PC-3 (cell line): ENCODE measurements around the gene PGAP2. TPM values are rescaled to one million over a fixed set of nuclear protein-coding genes. Genes with fewer than 3 reads are reported as not detected.

ENCODE experiments used
- ATAC-seq: fragments of 200-7000 bp; cut with Tn5 transposase; 2 replicates; pipeline ENCODE4 v1.9.1; 2020; ENCODE audit warnings: mild to moderate bottlenecking, moderate library complexity
- BruUV-seq: library from RNA; stranded (reverse); fragments of 400-500 nt; replicated peaks from 2 replicates; lab custom pipeline; 2021; lab: Mats Ljungman, UMichigan
- CTCF ChIA-PET: fragments of 300-600 bp; sonication (Branson Sonifier 250); formaldehyde crosslinking; loops from one replicate; lab custom pipeline; 2022; ENCODE audit warnings: antibody characterized with exemption; lab: Charles Lee
- POLR2A ChIA-PET: fragments of 300-600 bp; sonication (Branson Sonifier 250); formaldehyde crosslinking; loops from one replicate; lab custom pipeline; 2022; ENCODE audit warnings: antibody characterized with exemption; ENCODE audit not compliant: unreplicated experiment; lab: Charles Lee
- DNase-seq: peaks from one replicate; pipeline ENCODE4 v3.0.0-alpha.2; 2015
- H2AFZ ChIP-seq: fragments of 300-600 bp; sonication (generic); 2 replicates; pipeline ENCODE4 v1.6.0; 2016; ENCODE audit warnings: antibody characterized with exemption, low read length
- H3F3A ChIP-seq: fragments of 300-600 bp; sonication (generic); one replicate; pipeline ENCODE4 v1.6.0; 2017; ENCODE audit warnings: antibody characterized with exemption, low read length, control low read depth, mild to moderate bottlenecking; ENCODE audit not compliant: unreplicated experiment
- H3K27ac ChIP-seq: fragments of 300-600 bp; sonication (generic); 2 replicates; pipeline ENCODE4 v1.5.1; 2016; ENCODE audit warnings: mild to moderate bottlenecking, low read length
- H3K27me3 ChIP-seq: fragments of 300-600 bp; sonication (generic); 2 replicates; pipeline ENCODE4 v1.6.1; 2016; ENCODE audit warnings: low read length, mixed read lengths
- H3K36me3 ChIP-seq: fragments of 300-600 bp; sonication (generic); 2 replicates; pipeline ENCODE4 v1.6.1; 2016; ENCODE audit warnings: low read depth, mixed run types, low read length, mixed read lengths
- H3K4me1 ChIP-seq: fragments of 300-600 bp; sonication (generic); 2 replicates; pipeline ENCODE4 v1.5.1; 2016; ENCODE audit warnings: low read length; ENCODE audit not compliant: insufficient read depth
- H3K4me2 ChIP-seq: fragments of 300-600 bp; sonication (generic); 2 replicates; pipeline ENCODE4 v1.6.0; 2016; ENCODE audit warnings: low read length
- H3K4me3 ChIP-seq: fragments of 300-600 bp; sonication (generic); 2 replicates; pipeline ENCODE4 v1.5.1; 2016; ENCODE audit warnings: mild to moderate bottlenecking, low read length, mixed read lengths
- H3K79me2 ChIP-seq: fragments of 300-600 bp; sonication (generic); 2 replicates; pipeline ENCODE4 v1.6.1; 2017; ENCODE audit warnings: low read length, mixed read lengths
- H3K9ac ChIP-seq: fragments of 300-600 bp; sonication (generic); 2 replicates; pipeline ENCODE4 v1.6.0; 2016; ENCODE audit warnings: mild to moderate bottlenecking, low read length
- H3K9me2 ChIP-seq: fragments of 300-600 bp; sonication (generic); replicated peaks from 2 replicates; pipeline ENCODE4 v1.6.1; 2016; ENCODE audit warnings: mixed run types, low read length, mixed read lengths
- H3K9me3 ChIP-seq: fragments of 300-600 bp; sonication (generic); 2 replicates; pipeline ENCODE4 v1.6.1; 2016; ENCODE audit warnings: low read length, mixed read lengths
- H4K20me1 ChIP-seq: fragments of 300-600 bp; sonication (generic); 2 replicates; pipeline ENCODE4 v1.6.1; 2016; ENCODE audit warnings: low read length, mixed read lengths
- EZH2 ChIP-seq: fragments of 300-600 bp; sonication (generic); IDR thresholded peaks from one replicate; pipeline ENCODE4 v1.6.1; 2017; ENCODE audit warnings: antibody characterized with exemption, mild to moderate bottlenecking, low read length; ENCODE audit not compliant: unreplicated experiment
- EZH2phosphoT487 ChIP-seq: fragments of 300-600 bp; sonication (generic); IDR thresholded peaks from 2 replicates; pipeline ENCODE4 v1.6.1; 2018; ENCODE audit warnings: mild to moderate bottlenecking, antibody characterized with exemption, low read length, borderline replicate concordance
- intact Hi-C: fragments of 100-400 bp; cut with micrococcal nuclease; formaldehyde crosslinking; loops from 2 replicates; pipeline ENCODE4 v1.9.0; 2023
- total RNA-seq: library from RNA; depleted of rRNA; stranded (reverse); fragments of >200 nt; gene quantifications from 2 replicates; pipeline ENCODE4 v1.2.3, GENCODE V29; 2014
- TF ChIP-seq, protein P1 (sequence below): fragments of 300-600 bp; sonication (generic); conservative IDR thresholded peaks from 2 replicates; pipeline ENCODE4 v1.5.1; 2017; ENCODE audit warnings: antibody characterized with exemption, low read depth, mild to moderate bottlenecking, low read length

Gene PGAP2
- total RNA-seq, 1 experiment from 2014 or later, result 25.9 TPM

DNA sequence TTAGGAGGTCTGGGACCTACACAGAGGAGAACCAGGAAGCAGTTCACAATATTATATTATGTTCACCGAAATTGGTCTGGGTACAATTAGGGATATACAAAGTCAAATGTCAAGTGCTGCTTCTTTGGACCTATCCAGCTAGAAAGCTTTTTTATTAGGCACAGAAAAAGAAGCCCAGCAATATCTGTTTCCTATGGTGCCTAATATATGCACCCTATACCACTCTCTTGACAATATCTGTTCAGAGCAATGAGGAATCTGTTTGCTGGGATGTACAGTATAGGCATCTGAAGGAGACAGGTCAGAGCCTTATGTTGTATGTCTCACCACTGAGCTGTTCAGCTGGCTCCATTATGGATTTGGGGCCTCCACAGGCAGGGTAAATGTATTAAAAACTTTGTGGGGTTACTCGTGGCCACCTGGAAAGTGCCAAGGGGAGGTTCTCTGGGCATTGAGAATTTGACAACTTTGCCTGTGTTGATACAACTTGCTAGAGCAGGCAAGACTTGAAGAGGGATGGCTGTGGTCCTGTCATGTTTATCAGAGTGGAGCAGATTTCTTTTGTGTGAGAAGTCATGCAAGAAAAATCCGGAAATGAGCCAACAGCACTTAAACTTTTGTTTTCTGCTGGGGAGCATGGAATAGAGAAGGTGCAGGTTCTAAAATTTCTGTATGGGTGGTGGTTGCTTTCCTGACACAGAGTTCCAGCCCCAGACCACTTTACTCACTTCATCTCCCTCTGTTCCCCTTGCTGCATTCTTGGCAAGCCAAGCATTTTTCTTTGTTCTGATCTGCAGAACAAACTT lies 57.2 kb downstream of the PGAP2 start:
- Histone ChIP-seq H3K79me2 (peaks cover 86% of the 10 kb centered on the region), H4K20me1 (no peaks in the 10 kb centered on the region), H3K4me2 (peak overlapping the region; percentile 66), H3K4me3 (no peak overlapping the region), H3K27me3 (no peaks in the 10 kb centered on the region), H3F3A (no peaks in the 10 kb centered on the region), H2AFZ (no peak overlapping the region), H3K9ac (no peak overlapping the region), H3K36me3 (no peaks in the 10 kb centered on the region), H3K9me3 (no peaks in the 10 kb centered on the region), H3K9me2 (no peaks in the 10 kb centered on the region), H3K4me1 (peaks cover 15% of the 10 kb centered on the region), H3K27ac (no peak overlapping the region)
- ChIA-PET POLR2A (no interaction called here), CTCF (interaction anchor here (0.6 kb wide), 1 partner anchor 191 kb away, joined by 10 read pairs; no protein-coding TSS in a partner anchor)
- ATAC-seq (peak; percentile 81), DNase-seq (peak; percentile 66)
- intact Hi-C loops, result no loop called here
- no TSS peak for BruUV-seq
- no peak for TF ChIP-seq EZH2
- TF ChIP-seq, protein P1, sequence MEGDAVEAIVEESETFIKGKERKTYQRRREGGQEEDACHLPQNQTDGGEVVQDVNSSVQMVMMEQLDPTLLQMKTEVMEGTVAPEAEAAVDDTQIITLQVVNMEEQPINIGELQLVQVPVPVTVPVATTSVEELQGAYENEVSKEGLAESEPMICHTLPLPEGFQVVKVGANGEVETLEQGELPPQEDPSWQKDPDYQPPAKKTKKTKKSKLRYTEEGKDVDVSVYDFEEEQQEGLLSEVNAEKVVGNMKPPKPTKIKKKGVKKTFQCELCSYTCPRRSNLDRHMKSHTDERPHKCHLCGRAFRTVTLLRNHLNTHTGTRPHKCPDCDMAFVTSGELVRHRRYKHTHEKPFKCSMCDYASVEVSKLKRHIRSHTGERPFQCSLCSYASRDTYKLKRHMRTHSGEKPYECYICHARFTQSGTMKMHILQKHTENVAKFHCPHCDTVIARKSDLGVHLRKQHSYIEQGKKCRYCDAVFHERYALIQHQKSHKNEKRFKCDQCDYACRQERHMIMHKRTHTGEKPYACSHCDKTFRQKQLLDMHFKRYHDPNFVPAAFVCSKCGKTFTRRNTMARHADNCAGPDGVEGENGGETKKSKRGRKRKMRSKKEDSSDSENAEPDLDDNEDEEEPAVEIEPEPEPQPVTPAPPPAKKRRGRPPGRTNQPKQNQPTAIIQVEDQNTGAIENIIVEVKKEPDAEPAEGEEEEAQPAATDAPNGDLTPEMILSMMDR, result no peak
- TF ChIP-seq EZH2phosphoT487, result no peak

DNA sequence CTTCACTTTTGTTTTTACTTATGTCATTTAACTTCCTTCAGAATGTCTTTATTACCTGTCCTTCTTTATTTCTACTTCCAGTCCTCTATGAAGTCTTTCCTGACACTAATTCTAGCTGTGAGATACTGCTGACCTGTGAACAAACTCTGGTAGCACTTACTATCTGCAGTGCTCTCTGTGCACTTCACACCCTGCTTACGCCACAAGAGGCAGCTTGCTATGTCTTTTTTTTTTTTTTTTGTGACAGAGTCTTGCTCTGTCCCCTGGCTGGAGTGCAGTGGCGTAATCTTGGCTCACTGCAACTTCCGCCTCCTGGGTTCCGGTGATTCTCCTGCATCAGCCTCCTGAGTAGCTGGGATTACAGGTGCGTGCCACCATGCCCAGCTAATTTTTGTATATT lies 57.8 kb downstream of the PGAP2 start:
- peaks cover 15% of the 10 kb centered on the region for H3K4me1 ChIP-seq
- TF ChIP-seq, protein P1, result no peak
- TF ChIP-seq EZH2phosphoT487, result no peak
- no peak for TF ChIP-seq EZH2
- no peaks in the 10 kb centered on the region for H3K36me3 ChIP-seq
- no peaks in the 10 kb centered on the region for H3K9me3 ChIP-seq
- peak overlapping the region; percentile 66 for H3K4me2 ChIP-seq
- DNase-seq (no peak), ATAC-seq (peak; percentile 25)
- no peak overlapping the region for H3K9ac ChIP-seq
- intact Hi-C loops, result no loop called here
- H3F3A ChIP-seq, result no peaks in the 10 kb centered on the region
- no TSS peak for BruUV-seq
- H2AFZ ChIP-seq, result no peak overlapping the region
- H3K9me2 ChIP-seq, result no peaks in the 10 kb centered on the region
- H3K27me3 ChIP-seq, result no peaks in the 10 kb centered on the region
- H3K27ac ChIP-seq, result no peak overlapping the region
- ChIA-PET POLR2A (no interaction called here), CTCF (interaction anchor here (0.6 kb wide), 1 partner anchor 191 kb away, joined by 10 read pairs; no protein-coding TSS in a partner anchor)
- H4K20me1 ChIP-seq, result no peaks in the 10 kb centered on the region
- H3K4me3 ChIP-seq, result no peak overlapping the region
- peaks cover 84% of the 10 kb centered on the region for H3K79me2 ChIP-seq

DNA sequence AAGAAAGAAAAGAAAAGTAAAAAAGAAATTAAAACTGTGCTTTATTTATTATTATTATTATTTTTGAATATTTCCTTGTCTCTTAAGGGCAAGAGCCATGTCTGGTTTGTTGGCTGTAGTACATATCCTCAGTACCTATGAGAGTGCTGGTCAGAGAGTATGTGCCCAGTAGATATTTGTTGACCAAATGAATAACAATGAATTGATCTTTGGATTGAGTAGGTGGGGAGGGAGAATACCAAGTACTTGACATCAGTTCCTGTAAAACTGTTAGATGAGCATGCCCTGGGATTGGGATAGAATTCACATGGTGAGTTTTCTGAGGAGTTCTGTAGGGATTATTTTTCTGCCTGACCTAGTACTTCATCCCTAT lies 58.5 kb downstream of the PGAP2 start:
- Histone ChIP-seq H3K79me2 (peaks cover 82% of the 10 kb centered on the region), H3K4me3 (no peak overlapping the region), H3K9me3 (no peaks in the 10 kb centered on the region), H3K4me1 (peaks cover 15% of the 10 kb centered on the region), H3K36me3 (no peaks in the 10 kb centered on the region), H3K27me3 (no peaks in the 10 kb centered on the region), H3K4me2 (no peak overlapping the region), H3K27ac (no peak overlapping the region), H3K9me2 (no peaks in the 10 kb centered on the region), H2AFZ (no peak overlapping the region), H4K20me1 (no peaks in the 10 kb centered on the region), H3F3A (no peaks in the 10 kb centered on the region), H3K9ac (no peak overlapping the region)
- DNase-seq (no peak), ATAC-seq (no peak)
- no TSS peak for BruUV-seq
- TF ChIP-seq, protein P1, result no peak
- no peak for TF ChIP-seq EZH2phosphoT487
- no peak for TF ChIP-seq EZH2
- ChIA-PET POLR2A (no interaction called here), CTCF (no interaction called here)
- intact Hi-C loops, result no loop called here
